ENCODE results near the gene DISP3.
"Not testable (repeated sequence)": the region's sequence is repeated elsewhere in the genome, so short reads cannot be mapped to it uniquely, and the experiment has no call there.

Gene DISP3

GRCh38 chr1:11580049-11580448 lies 101.1 kb downstream of the DISP3 start:
- not testable (repeated sequence) for FAIRE-seq

- no peak for FAIRE-seq
Observed at GRCh38 chr1:11581445-11581991, 102.6 kb downstream of the DISP3 start.

- no peak for FAIRE-seq
Observed at GRCh38 chr1:11585389-11585788, 106.4 kb downstream of the DISP3 start.
